Endodermal cell (in vitro differentiated cells): Measurements from ENCODE around the gene GTF2F2. TPM values are rescaled to one million over a fixed set of nuclear protein-coding genes. Genes with fewer than 3 reads are reported as not detected.
"Not testable (repeated sequence)": the region's sequence is repeated elsewhere in the genome, so short reads cannot be mapped to it uniquely, and the experiment has no call there.

Experiments
- DNase-seq: peaks from one replicate; pipeline ENCODE4 v3.0.0-alpha.2; 2017
- H3K27ac ChIP-seq: 2 replicates; pipeline ENCODE4 v1.5.1; 2013; ENCODE audit warnings: mild to moderate bottlenecking, low read depth, low read length, moderate library complexity
- H3K27me3 ChIP-seq: 2 replicates; pipeline ENCODE4 v1.6.1; 2013; ENCODE audit warnings: mild to moderate bottlenecking, low read length, moderate library complexity; ENCODE audit not compliant: insufficient read depth, control insufficient read depth, poor library complexity, severe bottlenecking
- H3K36me3 ChIP-seq: 2 replicates; pipeline ENCODE4 v1.7.0; 2013; ENCODE audit warnings: mild to moderate bottlenecking, low read length, moderate library complexity; ENCODE audit not compliant: control insufficient read depth, insufficient read depth
- H3K4me1 ChIP-seq: one replicate; pipeline ENCODE4 v1.7.0; 2013; ENCODE audit warnings: low read length; ENCODE audit not compliant: control insufficient read depth, insufficient read depth
- H3K4me3 ChIP-seq: 2 replicates; pipeline ENCODE4 v1.5.1; 2013; ENCODE audit warnings: mild to moderate bottlenecking, low read length, moderate library complexity
- H3K9ac ChIP-seq: 2 replicates; pipeline ENCODE4 v1.6.1; 2013; ENCODE audit warnings: mild to moderate bottlenecking, low read length, moderate library complexity; ENCODE audit not compliant: poor library complexity, severe bottlenecking; ENCODE audit errors: extremely low read depth
- H3K9me3 ChIP-seq: 2 replicates; pipeline ENCODE4 v1.6.1; 2013; ENCODE audit warnings: mild to moderate bottlenecking, low read length, moderate library complexity; ENCODE audit not compliant: control insufficient read depth
- H3K27ac Mint-ChIP-seq: 2 replicates; pipeline ENCODE4 v1.8.0; 2020; ENCODE audit warnings: mixed read lengths
- H3K27me3 Mint-ChIP-seq: 2 replicates; pipeline ENCODE4 v1.8.0; 2021; ENCODE audit warnings: mild to moderate bottlenecking, mixed read lengths; ENCODE audit not compliant: insufficient read depth
- H3K36me3 Mint-ChIP-seq: 2 replicates; pipeline ENCODE4 v1.8.0; 2020; ENCODE audit warnings: low read depth, mixed read lengths
- H3K4me1 Mint-ChIP-seq: 2 replicates; pipeline ENCODE4 v1.8.0; 2020; ENCODE audit warnings: mixed read lengths
- H3K4me3 Mint-ChIP-seq: 2 replicates; pipeline ENCODE4 v1.8.0; 2020; ENCODE audit warnings: mild to moderate bottlenecking, moderate library complexity, mixed read lengths
- H3K9me3 Mint-ChIP-seq: 2 replicates; pipeline ENCODE4 v1.8.0; 2020; ENCODE audit warnings: mild to moderate bottlenecking, mixed read lengths
- WGBS, 2 experiments: methylation state at CpG; one replicate each; pipeline versions ENCODE4 v1.1.5 to v1.1.7; 2013; ENCODE audit warnings: missing lambda C conversion rate in 2 of 2, mixed read lengths in 1 of 2; ENCODE audit not compliant: insufficient coverage in 1 of 2, insufficient read length in 1 of 2; 5-methylcytosine and 5-hydroxymethylcytosine counted together
- total RNA-seq, 2 donors: library from RNA; stranded (reverse); fragmentation: NEBNext Ultra II Directional in 1 of 2; extraction: Animal tissue kit (Norgen Biotek cat#: 25700) in 1 of 2; gene quantifications; 2 replicates in 1 of 2; 3 replicates in 1 of 2; pipeline ENCODE4 v1.2.1, GENCODE V29; 2021
- TF ChIP-seq, protein P1 (sequence below): fragments of 200-600 bp; sonication (generic); conservative IDR thresholded peaks from 2 replicates; pipeline ENCODE4 v1.5.0; 2021; ENCODE audit warnings: antibody characterized with exemption, mild to moderate bottlenecking

GTF2F2 gene
- total RNA-seq, 2 donors from 2014 or later, result 27.0 to 27.4 TPM

- no peak overlapping the region for H3K27ac Mint-ChIP-seq
- Histone ChIP-seq H3K4me3 (no peak overlapping the region), H3K9me3 (no peaks in the 10 kb centered on the region), H3K9ac (no peak overlapping the region), H3K4me1 (no peaks in the 10 kb centered on the region), H3K27me3 (no peaks in the 10 kb centered on the region), H3K27ac (no peak overlapping the region), H3K36me3 (peaks cover 12% of the 10 kb centered on the region)
- peaks cover 31% of the 10 kb centered on the region for H3K36me3 Mint-ChIP-seq
- H3K4me3 Mint-ChIP-seq, result no peak overlapping the region
- 86 to 94% methylated on average over 2 to 4 of the region's 5 CpGs for WGBS, 2 experiments
- no peak for DNase-seq
- TF ChIP-seq, protein P1, sequence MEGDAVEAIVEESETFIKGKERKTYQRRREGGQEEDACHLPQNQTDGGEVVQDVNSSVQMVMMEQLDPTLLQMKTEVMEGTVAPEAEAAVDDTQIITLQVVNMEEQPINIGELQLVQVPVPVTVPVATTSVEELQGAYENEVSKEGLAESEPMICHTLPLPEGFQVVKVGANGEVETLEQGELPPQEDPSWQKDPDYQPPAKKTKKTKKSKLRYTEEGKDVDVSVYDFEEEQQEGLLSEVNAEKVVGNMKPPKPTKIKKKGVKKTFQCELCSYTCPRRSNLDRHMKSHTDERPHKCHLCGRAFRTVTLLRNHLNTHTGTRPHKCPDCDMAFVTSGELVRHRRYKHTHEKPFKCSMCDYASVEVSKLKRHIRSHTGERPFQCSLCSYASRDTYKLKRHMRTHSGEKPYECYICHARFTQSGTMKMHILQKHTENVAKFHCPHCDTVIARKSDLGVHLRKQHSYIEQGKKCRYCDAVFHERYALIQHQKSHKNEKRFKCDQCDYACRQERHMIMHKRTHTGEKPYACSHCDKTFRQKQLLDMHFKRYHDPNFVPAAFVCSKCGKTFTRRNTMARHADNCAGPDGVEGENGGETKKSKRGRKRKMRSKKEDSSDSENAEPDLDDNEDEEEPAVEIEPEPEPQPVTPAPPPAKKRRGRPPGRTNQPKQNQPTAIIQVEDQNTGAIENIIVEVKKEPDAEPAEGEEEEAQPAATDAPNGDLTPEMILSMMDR, result no peak
- no peaks in the 10 kb centered on the region for H3K4me1 Mint-ChIP-seq
- H3K27me3 Mint-ChIP-seq, result no peaks in the 10 kb centered on the region
- H3K9me3 Mint-ChIP-seq, result peaks cover 4% of the 10 kb centered on the region
These were observed 64.4 kb downstream of the GTF2F2 start for GRCh38 chr13:45184693-45185092.

GRCh38 chr13:45185286-45185685, 65.0 kb downstream of the GTF2F2 start:
- Mint-ChIP-seq H3K4me3 (no peak overlapping the region), H3K36me3 (peaks cover 34% of the 10 kb centered on the region), H3K27me3 (no peaks in the 10 kb centered on the region), H3K9me3 (peaks cover 4% of the 10 kb centered on the region), H3K4me1 (no peaks in the 10 kb centered on the region), H3K27ac (no peak overlapping the region)
- Histone ChIP-seq H3K4me3 (no peak overlapping the region), H3K4me1 (no peaks in the 10 kb centered on the region), H3K36me3 (peaks cover 12% of the 10 kb centered on the region), H3K9me3 (no peaks in the 10 kb centered on the region), H3K9ac (no peak overlapping the region), H3K27ac (no peak overlapping the region), H3K27me3 (no peaks in the 10 kb centered on the region)
- no CpG with 5 or more reads among the region's 2 CpGs for WGBS, 2 experiments
- no peak for DNase-seq
- TF ChIP-seq, protein P1, result no peak

DNA sequence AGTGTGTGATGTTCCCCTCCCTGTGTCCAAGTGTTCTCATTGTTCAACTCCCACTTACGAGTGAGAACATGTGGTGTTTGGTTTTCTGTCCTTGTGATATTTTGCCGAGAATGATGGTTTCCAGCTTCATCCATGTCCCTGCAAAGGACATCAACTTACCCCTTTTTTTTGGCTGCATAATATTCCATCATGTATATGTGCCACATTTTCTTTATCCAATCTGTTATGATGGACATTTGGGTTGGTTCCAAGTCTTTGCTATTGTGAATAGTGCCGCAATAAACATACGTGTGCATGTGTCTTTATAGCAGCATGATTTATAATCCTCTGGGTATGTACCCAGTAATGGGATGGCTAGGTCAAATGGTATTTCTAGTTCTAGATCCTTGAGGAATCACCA, 68.8 kb downstream of the GTF2F2 start:
- DNase-seq, H3K4me3 ChIP-seq, H3K9me3 Mint-ChIP-seq, H3K9ac ChIP-seq, H3K27me3 ChIP-seq, H3K4me1 Mint-ChIP-seq, H3K9me3 ChIP-seq, H3K4me1 ChIP-seq, H3K27ac Mint-ChIP-seq, H3K27me3 Mint-ChIP-seq, H3K4me3 Mint-ChIP-seq, H3K27ac ChIP-seq: not testable (repeated sequence)
- H3K36me3 ChIP-seq, result peaks cover 12% of the 10 kb centered on the region
- WGBS, 2 experiments, result 100% methylated on average over 1 to 4 of the region's 4 CpGs
- H3K36me3 Mint-ChIP-seq, result peaks cover 25% of the 10 kb centered on the region

DNA sequence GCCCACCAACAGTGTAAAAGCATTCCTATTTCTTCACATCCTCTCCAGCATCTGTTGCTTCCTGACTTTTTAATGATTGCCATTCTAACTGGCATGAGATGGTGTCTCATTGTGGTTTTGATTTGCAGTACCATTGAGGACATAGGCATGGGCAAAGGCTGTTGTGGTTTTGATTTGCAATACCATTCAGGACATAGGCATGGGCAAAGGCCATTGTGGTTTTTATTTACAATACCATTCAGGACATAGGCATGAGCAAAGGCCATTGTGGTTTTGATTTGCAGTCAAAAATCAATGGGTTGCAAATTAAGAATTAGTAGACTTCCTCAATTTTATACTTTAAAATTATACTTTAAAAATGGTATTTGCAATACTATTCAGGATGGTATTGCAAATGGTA, 69.2 kb downstream of the GTF2F2 start:
- H3K4me3 Mint-ChIP-seq, H3K27ac Mint-ChIP-seq, DNase-seq, H3K27me3 Mint-ChIP-seq, H3K27ac ChIP-seq, H3K27me3 ChIP-seq, H3K4me1 ChIP-seq, H3K9me3 ChIP-seq, H3K9ac ChIP-seq, H3K9me3 Mint-ChIP-seq, H3K4me3 ChIP-seq, H3K4me1 Mint-ChIP-seq: not testable (repeated sequence)
- H3K36me3 Mint-ChIP-seq, result peaks cover 22% of the 10 kb centered on the region
- peaks cover 12% of the 10 kb centered on the region for H3K36me3 ChIP-seq
